Transverse colon (tissue), 3 donors: ENCODE data around the gene AGBL4.

Experiments
- POLR2A ChIP-seq: fragments of 450-650 bp; IDR thresholded peaks from one replicate; pipeline ENCODE4 v1.6.1; 2016; ENCODE audit warnings: antibody characterized with exemption, mild to moderate bottlenecking, moderate library complexity
- POLR2AphosphoS5 ChIP-seq, 3 donors: sonication (generic); formaldehyde crosslinking; IDR thresholded peaks; one replicate each; pipeline ENCODE4 v1.6.1; 2016; ENCODE audit warnings: antibody characterized with exemption in 3 of 3

DNA sequence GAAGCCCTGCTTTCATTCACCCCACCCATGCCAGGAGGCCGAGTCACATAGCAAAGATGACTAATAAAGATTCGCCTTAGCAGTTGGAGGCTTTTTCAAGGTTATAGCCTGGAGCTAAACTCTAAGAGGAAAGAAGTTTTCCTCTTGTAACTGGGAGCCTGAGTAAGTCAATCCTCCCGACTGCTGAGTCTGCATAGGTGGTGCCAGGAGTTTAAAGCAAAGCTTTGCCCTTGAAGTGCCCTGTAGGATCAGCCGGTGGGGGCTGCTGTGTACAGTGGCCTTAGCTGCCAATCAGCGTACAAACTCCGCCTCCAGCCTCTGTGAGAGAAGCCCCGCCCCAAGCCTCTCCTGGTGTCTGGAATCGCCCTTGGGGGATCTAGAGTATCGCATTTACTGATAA is 1404.2 kb downstream of the AGBL4 start:
- no peak for TF ChIP-seq POLR2AphosphoS5 (IDR thresholded peaks at IDR 0.05)
- no peak for TF ChIP-seq POLR2A
